B cell (primary cell): ENCODE results near the gene LRBA. TPM values are rescaled to one million over a fixed set of nuclear protein-coding genes. Genes with fewer than 3 reads are reported as not detected.

Experiments
- ATAC-seq: fragments of 200-7000 bp; cut with Tn5 transposase; one replicate; pipeline ENCODE4 v1.10.0; 2021; ENCODE audit warnings: low read depth, mild to moderate bottlenecking, moderate number of reproducible peaks, moderate library complexity
- CTCF ChIA-PET: fragments of 350-600 bp; sonication (Branson Sonifier 250); formaldehyde crosslinking; loops from one replicate; lab custom pipeline; 2021; ENCODE audit warnings: antibody characterized with exemption, inconsistent platforms; lab: Charles Lee
- POLR2A ChIA-PET: fragments of 350-600 bp; sonication (Branson Sonifier 250); formaldehyde crosslinking; loops from one replicate; lab custom pipeline; 2021; ENCODE audit warnings: antibody characterized with exemption; lab: Charles Lee
- DNase-seq: peaks from one replicate; pipeline ENCODE4 v3.0.0; 2013
- H2AFZ ChIP-seq: 2 replicates; pipeline ENCODE4 v1.6.1; 2012; ENCODE audit warnings: mild to moderate bottlenecking, low read depth, low read length; ENCODE audit not compliant: insufficient read depth, poor library complexity, severe bottlenecking
- H3K27ac ChIP-seq, 2 donors: 1 replicate in 1 of 2; 2 replicates in 1 of 2; pipeline ENCODE4 v1.5.1; 2012 to 2013; ENCODE audit warnings: low read length in 2 of 2, mild to moderate bottlenecking in 2 of 2, moderate library complexity in 1 of 2
- H3K27me3 ChIP-seq, 4 experiments: fragments of 200-600 bp in 1 of 4; sonication (generic) in 1 of 4; replicated peaks in 1 of 4; 1 replicate in 2 of 4; 2 replicates in 2 of 4; pipeline versions ENCODE4 v1.6.1 to v1.7.0; 2013 to 2016; ENCODE audit warnings: low read length in 3 of 4, mild to moderate bottlenecking in 2 of 4, mixed read lengths in 1 of 4, moderate library complexity in 1 of 4; ENCODE audit not compliant: insufficient read depth in 4 of 4, control insufficient read depth in 3 of 4; ENCODE audit errors: control extremely low read depth in 1 of 4
- H3K36me3 ChIP-seq, 2 experiments: replicated peaks in 1 of 2; 1 replicate in 1 of 2; 2 replicates in 1 of 2; pipeline versions ENCODE4 v1.6.1 to v1.7.1; 2013; ENCODE audit warnings: low read length in 1 of 2; ENCODE audit not compliant: insufficient read depth in 2 of 2, control insufficient read depth in 1 of 2; ENCODE audit errors: control extremely low read depth in 1 of 2, extremely low read depth in 1 of 2
- H3K4me1 ChIP-seq, 2 donors: fragments of 200-600 bp in 1 of 2; sonication (generic) in 1 of 2; 1 replicate in 1 of 2; 2 replicates in 1 of 2; pipeline versions ENCODE4 v1.5.1 to v1.6.1; 2013 to 2017; ENCODE audit warnings: low read length in 2 of 2; ENCODE audit not compliant: control insufficient read depth in 2 of 2, insufficient read depth in 2 of 2
- H3K4me2 ChIP-seq: replicated peaks from 2 replicates; pipeline ENCODE3; 2012; ENCODE audit warnings: mild to moderate bottlenecking, low read depth, low read length; ENCODE audit not compliant: poor library complexity, severe bottlenecking
- H3K4me3 ChIP-seq, 5 experiments: fragments of 200-600 bp in 1 of 5; sonication (generic) in 1 of 5; 1 replicate in 3 of 5; 2 replicates in 2 of 5; pipeline versions ENCODE4 v1.5.1 to v1.7.0; 2011 to 2016; ENCODE audit warnings: low read length in 4 of 5, mild to moderate bottlenecking in 4 of 5, low read depth in 2 of 5, control low read depth in 1 of 5, moderate library complexity in 1 of 5; ENCODE audit not compliant: insufficient read depth in 1 of 5; ENCODE audit errors: control extremely low read depth in 1 of 5, extremely low read depth in 1 of 5
- H3K79me2 ChIP-seq: fragments of 200-600 bp; sonication (generic); one replicate; pipeline ENCODE4 v1.6.0; 2016; ENCODE audit warnings: low read length; ENCODE audit not compliant: control insufficient read depth, insufficient read depth
- H3K9ac ChIP-seq: fragments of 200-600 bp; sonication (generic); 2 replicates; pipeline ENCODE4 v1.6.1; 2017; ENCODE audit warnings: mild to moderate bottlenecking, low read length, moderate library complexity
- H3K9me3 ChIP-seq, 3 donors: one replicate each; pipeline versions ENCODE4 v1.6.1 to v1.7.1; 2013; ENCODE audit warnings: low read length in 2 of 3; ENCODE audit not compliant: control insufficient read depth in 2 of 3, insufficient read depth in 1 of 3; ENCODE audit errors: control extremely low read depth in 1 of 3
- H4K20me1 ChIP-seq: 2 replicates; pipeline ENCODE4 v1.6.0; 2012; ENCODE audit warnings: mild to moderate bottlenecking, low read length; ENCODE audit not compliant: insufficient read depth, control insufficient read depth, poor library complexity, severe bottlenecking
- H3K27ac Mint-ChIP-seq: one replicate; pipeline ENCODE4 v1.8.0; 2021; ENCODE audit warnings: mixed read lengths
- H3K27me3 Mint-ChIP-seq: one replicate; pipeline ENCODE4 v1.8.0; 2021; ENCODE audit warnings: mixed read lengths
- H3K4me1 Mint-ChIP-seq: one replicate; pipeline ENCODE4 v1.8.0; 2021; ENCODE audit warnings: mixed read lengths
- H3K4me3 Mint-ChIP-seq: one replicate; pipeline ENCODE4 v1.8.0; 2021; ENCODE audit warnings: mixed read lengths
- H3K9me3 Mint-ChIP-seq: one replicate; pipeline ENCODE4 v1.8.0; 2022; ENCODE audit warnings: mixed read lengths; ENCODE audit not compliant: insufficient read depth
- EZH2 ChIP-seq: IDR thresholded peaks from 2 replicates; pipeline ENCODE4 v1.6.1; 2012; ENCODE audit warnings: borderline replicate concordance, low read depth, mild to moderate bottlenecking, moderate library complexity, low read length; ENCODE audit not compliant: insufficient read depth, poor library complexity, severe bottlenecking
- WGBS: methylation state at CpG from one replicate; pipeline ENCODE4 v1.1.5; 2013; ENCODE audit warnings: missing lambda C conversion rate; ENCODE audit not compliant: insufficient coverage; 5-methylcytosine and 5-hydroxymethylcytosine counted together
- intact Hi-C: fragments of 100-400 bp; cut with micrococcal nuclease; formaldehyde crosslinking; loops from one replicate; pipeline ENCODE4 v1.10.0; 2022
- polyA plus RNA-seq: library from polyadenylated mRNA; depleted of rRNA; stranded (reverse); fragments of >200 nt; gene quantifications from 2 replicates; pipeline ENCODE4 v1.2.3, GENCODE V29; 2012
- total RNA-seq, 2 donors: library from RNA; stranded (reverse); fragments of 120-200 nt in 1 of 2; gene quantifications; 1 replicate in 1 of 2; 2 replicates in 1 of 2; pipeline versions ENCODE4 v1.2.3 to v1.2.4, GENCODE V29; 2013 to 2022
- TF ChIP-seq, protein P1 (sequence below): fragments of 200-600 bp; IDR thresholded peaks from one replicate; pipeline ENCODE4 v1.8.0; 2022; ENCODE audit warnings: antibody characterized with exemption, mild to moderate bottlenecking

The LRBA gene
- total and polyA plus RNA-seq, 2 donors (not counting 1 experiment from before 2014, with no cell fraction given) = 17.5 to 86.7 TPM

DNA sequence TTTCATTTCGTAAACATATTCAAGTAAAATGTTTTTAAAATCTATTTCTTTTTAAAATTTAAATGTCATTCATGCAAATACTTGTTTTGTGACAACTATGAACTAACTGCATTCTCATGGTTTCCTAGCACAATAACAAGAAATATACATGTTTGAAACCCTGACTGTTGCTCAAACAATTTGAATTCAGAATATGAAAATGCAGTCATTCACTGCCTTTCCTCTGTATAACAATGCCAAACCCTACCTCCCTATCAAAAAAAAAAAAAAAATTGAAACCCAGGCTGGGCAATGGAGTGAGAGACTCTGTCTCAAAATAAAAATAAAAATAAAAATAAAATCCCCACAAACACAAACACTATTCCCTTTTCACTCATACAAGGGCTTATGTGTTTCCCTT is 391.0 kb downstream of the LRBA start:
- no peak for ATAC-seq
- Mint-ChIP-seq H3K27ac (no peak overlapping the region), H3K4me3 (no peak overlapping the region), H3K4me1 (no peaks in the 10 kb centered on the region), H3K9me3 (no peaks in the 10 kb centered on the region), H3K27me3 (no peaks in the 10 kb centered on the region)
- ChIA-PET CTCF (no interaction called here), POLR2A (no interaction called here)
- H3K4me1 ChIP-seq = no peaks in the 10 kb centered on the region
- no peak overlapping the region for H3K27ac ChIP-seq
- no peak overlapping the region for H3K4me2 ChIP-seq
- H2AFZ ChIP-seq = no peak overlapping the region
- no peak overlapping the region for H3K9ac ChIP-seq
- no peaks in the 10 kb centered on the region for H3K9me3 ChIP-seq
- no peak overlapping the region for H3K4me3 ChIP-seq
- no peaks in the 10 kb centered on the region for H3K36me3 ChIP-seq
- intact Hi-C loops = no loop called here
- no peaks in the 10 kb centered on the region for H3K27me3 ChIP-seq
- DNase-seq = no peak
- no CpG with 5 or more reads among the region's 1 CpG for WGBS
- H4K20me1 ChIP-seq = no peaks in the 10 kb centered on the region
- TF ChIP-seq EZH2 = no peak
- TF ChIP-seq, protein P1, sequence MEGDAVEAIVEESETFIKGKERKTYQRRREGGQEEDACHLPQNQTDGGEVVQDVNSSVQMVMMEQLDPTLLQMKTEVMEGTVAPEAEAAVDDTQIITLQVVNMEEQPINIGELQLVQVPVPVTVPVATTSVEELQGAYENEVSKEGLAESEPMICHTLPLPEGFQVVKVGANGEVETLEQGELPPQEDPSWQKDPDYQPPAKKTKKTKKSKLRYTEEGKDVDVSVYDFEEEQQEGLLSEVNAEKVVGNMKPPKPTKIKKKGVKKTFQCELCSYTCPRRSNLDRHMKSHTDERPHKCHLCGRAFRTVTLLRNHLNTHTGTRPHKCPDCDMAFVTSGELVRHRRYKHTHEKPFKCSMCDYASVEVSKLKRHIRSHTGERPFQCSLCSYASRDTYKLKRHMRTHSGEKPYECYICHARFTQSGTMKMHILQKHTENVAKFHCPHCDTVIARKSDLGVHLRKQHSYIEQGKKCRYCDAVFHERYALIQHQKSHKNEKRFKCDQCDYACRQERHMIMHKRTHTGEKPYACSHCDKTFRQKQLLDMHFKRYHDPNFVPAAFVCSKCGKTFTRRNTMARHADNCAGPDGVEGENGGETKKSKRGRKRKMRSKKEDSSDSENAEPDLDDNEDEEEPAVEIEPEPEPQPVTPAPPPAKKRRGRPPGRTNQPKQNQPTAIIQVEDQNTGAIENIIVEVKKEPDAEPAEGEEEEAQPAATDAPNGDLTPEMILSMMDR = no peak
- H3K79me2 ChIP-seq = no peaks in the 10 kb centered on the region

DNA sequence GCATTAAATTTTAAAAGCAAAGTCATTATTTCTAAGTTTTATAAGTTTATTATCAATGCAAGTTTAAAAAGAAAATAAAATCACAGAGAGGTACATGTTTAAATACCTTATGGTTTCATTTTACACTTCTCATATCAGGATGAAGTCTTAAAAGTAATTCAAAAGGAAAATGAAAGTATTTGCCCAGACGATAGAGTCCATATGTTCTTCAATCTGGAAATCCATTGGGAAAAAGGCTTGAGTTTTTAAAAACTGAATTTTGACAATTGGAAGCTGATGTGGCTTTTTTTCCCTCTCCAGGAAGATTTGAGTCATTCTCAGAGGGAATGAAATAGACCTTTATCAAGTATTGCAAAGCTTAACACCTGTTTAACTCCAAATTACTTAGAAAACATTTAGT is 396.0 kb downstream of the LRBA start:
- H3K4me3 Mint-ChIP-seq = no peak overlapping the region
- H3K4me1 ChIP-seq = no peaks in the 10 kb centered on the region
- POLR2A ChIA-PET = no interaction called here
- no peak overlapping the region for H2AFZ ChIP-seq
- CTCF ChIA-PET = no interaction called here
- no peak overlapping the region for H3K27ac ChIP-seq
- ATAC-seq (no peak), DNase-seq (no peak)
- no peak overlapping the region for H3K9ac ChIP-seq
- H3K79me2 ChIP-seq = no peaks in the 10 kb centered on the region
- H3K4me1 Mint-ChIP-seq = no peaks in the 10 kb centered on the region
- H3K4me2 ChIP-seq = no peak overlapping the region
- TF ChIP-seq EZH2 = no peak
- TF ChIP-seq, protein P1 = no peak
- no peaks in the 10 kb centered on the region for H3K9me3 Mint-ChIP-seq
- no peak overlapping the region for H3K4me3 ChIP-seq
- H3K36me3 ChIP-seq = no peaks in the 10 kb centered on the region
- no peak overlapping the region for H3K27ac Mint-ChIP-seq
- H3K27me3 ChIP-seq = no peaks in the 10 kb centered on the region
- no peaks in the 10 kb centered on the region for H3K9me3 ChIP-seq
- no peaks in the 10 kb centered on the region for H4K20me1 ChIP-seq
- no CpG with 5 or more reads among the region's 1 CpG for WGBS
- intact Hi-C loops = no loop called here
- no peaks in the 10 kb centered on the region for H3K27me3 Mint-ChIP-seq
